Stimulated activated CD4-positive, alpha-beta T cell treated with anti-CD3 and anti-CD28 coated beads, Interleukin-1b, Interleukin-23, amount 100 ng/mL, for 4 hours (primary cell): ENCODE measurements around the gene ARHGEF17.

ENCODE experiments used
- DNase-seq, 2 donors: peaks; one replicate each; pipeline ENCODE4 v3.0.0-alpha.2; 2020; ENCODE audit warnings: low read depth in 2 of 2

Gene ARHGEF17

GRCh38 chr11:73393479-73394415 lies 85.7 kb downstream of the ARHGEF17 start:
- peak; percentile 56 to 58 for DNase-seq

GRCh38 chr11:73394416-73395296 lies 86.6 kb downstream of the ARHGEF17 start:
- DNase-seq, result no peak

GRCh38 chr11:73395297-73396208 lies 87.5 kb downstream of the ARHGEF17 start:
- DNase-seq, result no peak

- DNase-seq, result no peak
Measured at GRCh38 chr11:73396251-73396930, 88.3 kb downstream of the ARHGEF17 start.

GRCh38 chr11:73396985-73397384 lies 88.9 kb downstream of the ARHGEF17 start:
- DNase-seq, result no peak

GRCh38 chr11:73397468-73398131 lies 89.5 kb downstream of the ARHGEF17 start:
- no peak for DNase-seq

- no peak for DNase-seq
Measured at GRCh38 chr11:73398132-73398526, 90.1 kb downstream of the ARHGEF17 start.

- DNase-seq, result no peak
Measured at GRCh38 chr11:73398721-73399120, 90.6 kb downstream of the ARHGEF17 start.

GRCh38 chr11:73399159-73399590 lies 91.1 kb downstream of the ARHGEF17 start:
- no peak for DNase-seq

GRCh38 chr11:73399636-73400035 lies 91.6 kb downstream of the ARHGEF17 start:
- DNase-seq, result no peak

- DNase-seq, result no peak
Measured at GRCh38 chr11:73400293-73400692, 92.2 kb downstream of the ARHGEF17 start.

- DNase-seq, result no peak
Measured at GRCh38 chr11:73401217-73401923, 93.3 kb downstream of the ARHGEF17 start.

GRCh38 chr11:73401924-73402833 lies 94.1 kb downstream of the ARHGEF17 start:
- no peak for DNase-seq

- no peak for DNase-seq
Measured at GRCh38 chr11:73402834-73403185, 94.7 kb downstream of the ARHGEF17 start.

GRCh38 chr11:73403541-73403940 lies 95.5 kb downstream of the ARHGEF17 start:
- no peak for DNase-seq

- DNase-seq, result no peak
Measured at GRCh38 chr11:73404048-73404447, 96.0 kb downstream of the ARHGEF17 start.

- DNase-seq, result no peak
Measured at GRCh38 chr11:73404506-73405145, 96.5 kb downstream of the ARHGEF17 start.

- no peak for DNase-seq
Measured at GRCh38 chr11:73405146-73405510, 97.1 kb downstream of the ARHGEF17 start.
